WTC11 (cell line): Measurements from ENCODE around the gene NOP16.

Experiments
- ARID4B ChIP-seq: sonication (generic); formaldehyde crosslinking; IDR thresholded peaks from 2 replicates; pipeline ENCODE4 v1.8.0; 2023; ENCODE audit warnings: missing genetic modification reagents, mild to moderate bottlenecking, borderline replicate concordance
- CTCF ChIP-seq: fragments of 200-600 bp; IDR thresholded peaks from 2 replicates; pipeline ENCODE4 v1.8.0; 2022; ENCODE audit warnings: antibody characterized with exemption
- RELA ChIP-seq: sonication (generic); formaldehyde crosslinking; IDR thresholded peaks from 2 replicates; pipeline ENCODE4 v1.8.1; 2022; ENCODE audit warnings: missing genetic modification reagents, mild to moderate bottlenecking, borderline replicate concordance

- TF ChIP-seq ARID4B (no peak), CTCF (no peak), RELA (CRISPR knock-in tag) (no peak)
Observed at GRCh38 chr5:176391999-176392398, 3.6 kb upstream of the NOP16 start.
